Hepatocyte (in vitro differentiated cells): Measurements from ENCODE around the gene EIF4G3.

Source experiments
- CTCF ChIP-seq: fragments of 200-600 bp; sonication (generic); IDR thresholded peaks from 2 replicates; pipeline ENCODE4 v1.5.1; 2016; ENCODE audit warnings: antibody characterized with exemption, mild to moderate bottlenecking; ENCODE audit not compliant: poor library complexity
- EZH2 ChIP-seq: fragments of 200-600 bp; sonication (generic); IDR thresholded peaks from 2 replicates; pipeline ENCODE4 v1.6.1; 2016; ENCODE audit warnings: antibody characterized with exemption, mild to moderate bottlenecking, borderline replicate concordance
- EZH2phosphoT487 ChIP-seq: fragments of 200-600 bp; sonication (generic); IDR thresholded peaks from one replicate; pipeline ENCODE4 v1.6.1; 2018; ENCODE audit warnings: antibody characterized with exemption, mild to moderate bottlenecking, low read depth, moderate library complexity; ENCODE audit not compliant: unreplicated experiment, severe bottlenecking

- no peak for TF ChIP-seq CTCF
- TF ChIP-seq EZH2 = no peak
- TF ChIP-seq EZH2phosphoT487 = no peak
These were observed 293.9 kb downstream of the EIF4G3 start for GRCh38 chr1:20882837-20883236.
